ENCODE data around the gene PTPRD.

DNA sequence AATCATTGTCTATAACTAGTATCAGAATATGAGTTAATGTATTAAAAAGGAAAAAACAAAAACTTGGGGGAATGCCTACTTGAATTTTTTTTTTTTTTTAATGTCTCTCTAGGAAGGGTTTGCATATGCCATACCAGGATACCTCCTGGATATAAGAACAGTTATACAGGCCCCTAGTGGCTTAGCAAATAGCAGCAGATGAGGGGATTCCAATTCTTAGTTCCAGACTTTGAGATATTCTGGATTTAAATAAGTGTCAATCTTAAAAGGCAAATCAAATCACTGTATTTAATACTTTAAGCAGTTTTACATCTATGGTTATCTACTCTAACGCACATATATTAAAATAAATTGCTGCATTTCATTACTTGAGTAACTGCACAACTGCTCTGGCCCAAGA lies 1757.8 kb downstream of the PTPRD start:
- no peak for TF ChIP-seq EZH2 (IDR thresholded peaks at IDR 0.05; ENCODE audit: borderline replicate concordance, low read length)
- TF ChIP-seq, protein P1, sequence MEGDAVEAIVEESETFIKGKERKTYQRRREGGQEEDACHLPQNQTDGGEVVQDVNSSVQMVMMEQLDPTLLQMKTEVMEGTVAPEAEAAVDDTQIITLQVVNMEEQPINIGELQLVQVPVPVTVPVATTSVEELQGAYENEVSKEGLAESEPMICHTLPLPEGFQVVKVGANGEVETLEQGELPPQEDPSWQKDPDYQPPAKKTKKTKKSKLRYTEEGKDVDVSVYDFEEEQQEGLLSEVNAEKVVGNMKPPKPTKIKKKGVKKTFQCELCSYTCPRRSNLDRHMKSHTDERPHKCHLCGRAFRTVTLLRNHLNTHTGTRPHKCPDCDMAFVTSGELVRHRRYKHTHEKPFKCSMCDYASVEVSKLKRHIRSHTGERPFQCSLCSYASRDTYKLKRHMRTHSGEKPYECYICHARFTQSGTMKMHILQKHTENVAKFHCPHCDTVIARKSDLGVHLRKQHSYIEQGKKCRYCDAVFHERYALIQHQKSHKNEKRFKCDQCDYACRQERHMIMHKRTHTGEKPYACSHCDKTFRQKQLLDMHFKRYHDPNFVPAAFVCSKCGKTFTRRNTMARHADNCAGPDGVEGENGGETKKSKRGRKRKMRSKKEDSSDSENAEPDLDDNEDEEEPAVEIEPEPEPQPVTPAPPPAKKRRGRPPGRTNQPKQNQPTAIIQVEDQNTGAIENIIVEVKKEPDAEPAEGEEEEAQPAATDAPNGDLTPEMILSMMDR (conservative IDR thresholded peaks at IDR 0.05 in 1 of 2, IDR thresholded peaks at IDR 0.05 in 1 of 2; ENCODE audit: extremely low read depth in 1 of 2, insufficient read depth in 1 of 2, low read depth in 1 of 2, low read length in 2 of 2): no peak
